Astrocyte (in vitro differentiated cells and primary cell): ENCODE results near the gene TAOK2. TPM values are rescaled to one million over a fixed set of nuclear protein-coding genes. Genes with fewer than 3 reads are reported as not detected.
A peak's percentile ranks its signal among the peaks of the same experiment; 100 is the strongest.

Experiments
- DNase-seq: peaks from one replicate; pipeline ENCODE4 v3.0.0-alpha.2; 2010; ENCODE audit warnings: low read depth
- FAIRE-seq: peaks from 2 replicates; lab custom pipeline; 2011; peaks lifted over from hg19 to GRCh38; lab: Jason Lieb, UNC
- H2AFZ ChIP-seq: 2 replicates; pipeline ENCODE4 v1.6.0; 2012; ENCODE audit warnings: low read depth, low read length, inconsistent platforms
- H3K27ac ChIP-seq: 2 replicates; pipeline ENCODE4 v1.5.1; 2011; ENCODE audit warnings: low read depth, low read length, inconsistent platforms
- H3K27me3 ChIP-seq: 2 replicates; pipeline ENCODE4 v1.6.0; 2011; ENCODE audit warnings: low read length, inconsistent platforms; ENCODE audit not compliant: insufficient read depth
- H3K36me3 ChIP-seq: 2 replicates; pipeline ENCODE4 v1.5.1; 2011; ENCODE audit warnings: low read length, inconsistent platforms; ENCODE audit not compliant: insufficient read depth
- H3K4me1 ChIP-seq: 2 replicates; pipeline ENCODE4 v1.5.1; 2011; ENCODE audit warnings: low read length, inconsistent platforms; ENCODE audit not compliant: insufficient read depth
- H3K4me2 ChIP-seq: 2 replicates; pipeline ENCODE4 v1.6.0; 2012; ENCODE audit warnings: low read length, inconsistent platforms
- H3K4me3 ChIP-seq: 2 replicates; pipeline ENCODE4 v1.5.1; 2011; ENCODE audit warnings: low read depth, mild to moderate bottlenecking, low read length, inconsistent platforms; ENCODE audit not compliant: insufficient read depth
- H3K79me2 ChIP-seq: 2 replicates; pipeline ENCODE4 v1.6.0; 2012; ENCODE audit warnings: mild to moderate bottlenecking, low read length, inconsistent platforms; ENCODE audit not compliant: insufficient read depth
- H3K9ac ChIP-seq: 2 replicates; pipeline ENCODE4 v1.6.0; 2012; ENCODE audit warnings: mild to moderate bottlenecking, low read length, inconsistent platforms
- H3K9me3 ChIP-seq: 2 replicates; pipeline ENCODE4 v1.5.1; 2012; ENCODE audit warnings: low read depth, mild to moderate bottlenecking, low read length, inconsistent platforms; ENCODE audit not compliant: insufficient read depth
- H4K20me1 ChIP-seq: 2 replicates; pipeline ENCODE4 v1.6.0; 2012; ENCODE audit warnings: low read length, inconsistent platforms; ENCODE audit not compliant: insufficient read depth
- H3K27ac Mint-ChIP-seq: one replicate; pipeline ENCODE4 v1.8.0; 2021; ENCODE audit warnings: mild to moderate bottlenecking, mixed read lengths; ENCODE audit not compliant: unreplicated experiment
- H3K27me3 Mint-ChIP-seq: one replicate; pipeline ENCODE4 v1.8.0; 2021; ENCODE audit warnings: low read depth, mixed read lengths; ENCODE audit not compliant: unreplicated experiment
- H3K36me3 Mint-ChIP-seq: one replicate; pipeline ENCODE4 v1.8.0; 2021; ENCODE audit warnings: low read depth, mixed read lengths; ENCODE audit not compliant: unreplicated experiment
- H3K4me1 Mint-ChIP-seq: one replicate; pipeline ENCODE4 v1.8.0; 2021; ENCODE audit warnings: low read depth, mixed read lengths; ENCODE audit not compliant: unreplicated experiment
- H3K4me3 Mint-ChIP-seq: one replicate; pipeline ENCODE4 v1.8.0; 2021; ENCODE audit warnings: mild to moderate bottlenecking, moderate library complexity, mixed read lengths; ENCODE audit not compliant: unreplicated experiment
- H3K9me3 Mint-ChIP-seq: one replicate; pipeline ENCODE4 v1.8.0; 2021; ENCODE audit warnings: mild to moderate bottlenecking, mixed read lengths; ENCODE audit not compliant: unreplicated experiment
- EZH2 ChIP-seq: IDR thresholded peaks from 2 replicates; pipeline ENCODE4 v1.6.1; 2012; ENCODE audit warnings: mild to moderate bottlenecking, low read length, inconsistent platforms; ENCODE audit not compliant: insufficient read depth
- total RNA-seq: library from RNA; stranded (reverse); gene quantifications from 2 replicates; pipeline ENCODE4 v1.2.1, GENCODE V29; 2021
- TF ChIP-seq, protein P1 (sequence below): IDR thresholded peaks from 2 replicates; pipeline ENCODE4 v1.5.1; 2011; ENCODE audit warnings: low read depth, mild to moderate bottlenecking, inconsistent platforms, low read length, moderate library complexity; ENCODE audit not compliant: insufficient read depth

Gene TAOK2
- total RNA-seq, 1 donor from 2014 or later: 55.9 TPM

DNA sequence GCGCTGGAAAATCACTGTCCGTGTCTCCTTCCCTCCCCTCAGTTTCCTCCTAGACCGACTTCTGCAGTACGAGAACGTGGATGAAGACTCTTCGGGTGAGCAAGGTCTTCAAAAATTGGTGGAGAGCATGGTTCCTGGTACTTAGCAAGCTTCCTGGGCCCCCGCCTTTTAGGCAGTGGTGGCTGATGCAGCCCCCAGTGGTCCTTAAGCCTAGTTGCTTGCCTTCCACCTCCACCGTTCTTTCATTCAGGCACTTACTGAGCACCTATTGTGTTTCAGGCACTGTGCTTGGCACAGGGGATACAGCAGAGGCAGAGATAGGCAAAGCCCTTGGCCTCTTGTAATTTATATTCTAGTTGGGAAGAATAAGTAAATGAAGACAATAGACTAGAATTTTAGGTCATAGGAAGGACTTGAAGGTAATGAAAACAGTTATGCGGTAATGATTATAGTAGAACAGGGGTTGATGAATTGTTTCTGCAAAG is 23.1 kb downstream of the TAOK2 start:
- H3K4me1 Mint-ChIP-seq: peaks cover 8% of the 10 kb centered on the region
- no peaks in the 10 kb centered on the region for H3K27me3 Mint-ChIP-seq
- Histone ChIP-seq H3K4me3 (peak overlapping the region; percentile 79), H3K27me3 (no peaks in the 10 kb centered on the region), H3K4me1 (peaks cover 12% of the 10 kb centered on the region), H2AFZ (peak overlapping the region; percentile 79), H3K9ac (peak overlapping the region; percentile 87), H3K36me3 (peaks cover 10% of the 10 kb centered on the region), H3K27ac (peak overlapping the region; percentile 90), H3K9me3 (no peaks in the 10 kb centered on the region), H4K20me1 (peaks cover 14% of the 10 kb centered on the region), H3K4me2 (peak overlapping the region; percentile 86), H3K79me2 (peaks cover 18% of the 10 kb centered on the region)
- FAIRE-seq (no peak), DNase-seq (no peak)
- no peaks in the 10 kb centered on the region for H3K9me3 Mint-ChIP-seq
- peak overlapping the region; percentile 8 for H3K27ac Mint-ChIP-seq
- no peak for TF ChIP-seq EZH2
- TF ChIP-seq, protein P1, sequence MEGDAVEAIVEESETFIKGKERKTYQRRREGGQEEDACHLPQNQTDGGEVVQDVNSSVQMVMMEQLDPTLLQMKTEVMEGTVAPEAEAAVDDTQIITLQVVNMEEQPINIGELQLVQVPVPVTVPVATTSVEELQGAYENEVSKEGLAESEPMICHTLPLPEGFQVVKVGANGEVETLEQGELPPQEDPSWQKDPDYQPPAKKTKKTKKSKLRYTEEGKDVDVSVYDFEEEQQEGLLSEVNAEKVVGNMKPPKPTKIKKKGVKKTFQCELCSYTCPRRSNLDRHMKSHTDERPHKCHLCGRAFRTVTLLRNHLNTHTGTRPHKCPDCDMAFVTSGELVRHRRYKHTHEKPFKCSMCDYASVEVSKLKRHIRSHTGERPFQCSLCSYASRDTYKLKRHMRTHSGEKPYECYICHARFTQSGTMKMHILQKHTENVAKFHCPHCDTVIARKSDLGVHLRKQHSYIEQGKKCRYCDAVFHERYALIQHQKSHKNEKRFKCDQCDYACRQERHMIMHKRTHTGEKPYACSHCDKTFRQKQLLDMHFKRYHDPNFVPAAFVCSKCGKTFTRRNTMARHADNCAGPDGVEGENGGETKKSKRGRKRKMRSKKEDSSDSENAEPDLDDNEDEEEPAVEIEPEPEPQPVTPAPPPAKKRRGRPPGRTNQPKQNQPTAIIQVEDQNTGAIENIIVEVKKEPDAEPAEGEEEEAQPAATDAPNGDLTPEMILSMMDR: no peak
- H3K36me3 Mint-ChIP-seq: peaks cover 7% of the 10 kb centered on the region
- H3K4me3 Mint-ChIP-seq: peak overlapping the region; percentile 98

GRCh38 chr16:29999605-30000004 is 25.9 kb downstream of the TAOK2 start:
- FAIRE-seq: no peak
- H4K20me1 ChIP-seq: peaks cover 18% of the 10 kb centered on the region
- no peak for DNase-seq
- Mint-ChIP-seq H3K27ac (no peak overlapping the region), H3K27me3 (no peaks in the 10 kb centered on the region), H3K4me3 (peak overlapping the region; percentile 3), H3K9me3 (no peaks in the 10 kb centered on the region), H3K4me1 (peaks cover 8% of the 10 kb centered on the region), H3K36me3 (peaks cover 5% of the 10 kb centered on the region)
- no peak overlapping the region for H3K27ac ChIP-seq
- H3K4me1 ChIP-seq: peaks cover 8% of the 10 kb centered on the region
- no peaks in the 10 kb centered on the region for H3K9me3 ChIP-seq
- H3K4me2 ChIP-seq: no peak overlapping the region
- peaks cover 6% of the 10 kb centered on the region for H3K36me3 ChIP-seq
- H3K4me3 ChIP-seq: no peak overlapping the region
- H2AFZ ChIP-seq: no peak overlapping the region
- TF ChIP-seq EZH2: no peak
- TF ChIP-seq, protein P1: no peak
- H3K79me2 ChIP-seq: peaks cover 18% of the 10 kb centered on the region
- H3K27me3 ChIP-seq: no peaks in the 10 kb centered on the region
- H3K9ac ChIP-seq: no peak overlapping the region
